Activated CD8-positive, alpha-beta T cell treated with anti-CD3 and anti-CD28 coated beads, Interleukin-2, amount 10 ng/mL, durations not matched to agents 7 days and 5 days (primary cell): ENCODE results near the gene VAT1L. TPM values are rescaled to one million over a fixed set of nuclear protein-coding genes. Genes with fewer than 3 reads are reported as not detected.

ENCODE experiments used
- ATAC-seq: fragments of 150-1000 bp; cut with Tn5 transposase; one replicate; pipeline ENCODE4 v1.10.0; 2021; ENCODE audit warnings: moderate library complexity
- CTCF ChIA-PET: fragments of 350-600 bp; sonication (Branson Sonifier 250); formaldehyde crosslinking; loops from one replicate; lab custom pipeline; 2021; ENCODE audit warnings: antibody characterized with exemption; lab: Charles Lee
- POLR2A ChIA-PET: fragments of 350-600 bp; sonication (Branson Sonifier 250); formaldehyde crosslinking; loops from one replicate; lab custom pipeline; 2021; ENCODE audit warnings: antibody characterized with exemption; lab: Charles Lee
- DNase-seq: peaks from one replicate; pipeline ENCODE4 v3.0.0-alpha.2; 2020
- H3K27ac Mint-ChIP-seq: one replicate; pipeline ENCODE4 v1.8.0; 2021; ENCODE audit warnings: mild to moderate bottlenecking, mixed read lengths
- H3K27me3 Mint-ChIP-seq: one replicate; pipeline ENCODE4 v1.8.0; 2021; ENCODE audit warnings: low read depth, mixed read lengths
- H3K36me3 Mint-ChIP-seq: one replicate; pipeline ENCODE4 v1.8.0; 2021; ENCODE audit warnings: low read depth, mixed read lengths
- H3K4me1 Mint-ChIP-seq: one replicate; pipeline ENCODE4 v1.8.0; 2021; ENCODE audit warnings: low read depth, mixed read lengths
- H3K4me3 Mint-ChIP-seq: one replicate; pipeline ENCODE4 v1.8.0; 2021; ENCODE audit warnings: mild to moderate bottlenecking, mixed read lengths
- H3K9me3 Mint-ChIP-seq: one replicate; pipeline ENCODE4 v1.8.0; 2022; ENCODE audit warnings: mixed read lengths; ENCODE audit not compliant: insufficient read depth
- total RNA-seq, 2 experiments: library from RNA; stranded (reverse); gene quantifications; one replicate each; pipeline ENCODE4 v1.2.3, GENCODE V29; 2021

VAT1L gene
- total RNA-seq, 2 experiments from 2014 or later = not detected

DNA sequence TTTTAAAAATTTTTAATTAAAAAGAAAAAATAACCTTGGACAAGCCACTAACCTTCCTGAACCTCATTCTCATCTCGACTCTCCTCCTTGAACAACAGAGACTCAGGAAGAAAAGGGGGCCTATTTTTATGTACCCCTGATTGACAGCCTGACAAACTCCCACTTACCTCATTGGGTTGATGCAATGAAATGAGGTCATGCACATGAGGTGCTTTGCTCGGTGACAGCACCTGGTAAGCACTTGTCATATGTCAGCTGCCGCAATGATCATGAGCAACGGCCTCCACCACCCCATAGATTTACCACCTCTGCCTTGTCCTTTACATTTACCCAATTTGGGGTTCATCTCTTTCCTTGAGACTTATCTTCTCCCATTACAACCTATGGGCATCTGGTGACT, 167.9 kb downstream of the VAT1L start:
- H3K27me3 Mint-ChIP-seq = peaks cover 2% of the 10 kb centered on the region
- no peak for DNase-seq
- H3K36me3 Mint-ChIP-seq = no peaks in the 10 kb centered on the region
- H3K4me1 Mint-ChIP-seq = no peaks in the 10 kb centered on the region
- CTCF ChIA-PET = no interaction called here
- POLR2A ChIA-PET = no interaction called here
- H3K4me3 Mint-ChIP-seq = no peak overlapping the region
- ATAC-seq = no peak
- H3K27ac Mint-ChIP-seq = no peak overlapping the region
- no peaks in the 10 kb centered on the region for H3K9me3 Mint-ChIP-seq

DNA sequence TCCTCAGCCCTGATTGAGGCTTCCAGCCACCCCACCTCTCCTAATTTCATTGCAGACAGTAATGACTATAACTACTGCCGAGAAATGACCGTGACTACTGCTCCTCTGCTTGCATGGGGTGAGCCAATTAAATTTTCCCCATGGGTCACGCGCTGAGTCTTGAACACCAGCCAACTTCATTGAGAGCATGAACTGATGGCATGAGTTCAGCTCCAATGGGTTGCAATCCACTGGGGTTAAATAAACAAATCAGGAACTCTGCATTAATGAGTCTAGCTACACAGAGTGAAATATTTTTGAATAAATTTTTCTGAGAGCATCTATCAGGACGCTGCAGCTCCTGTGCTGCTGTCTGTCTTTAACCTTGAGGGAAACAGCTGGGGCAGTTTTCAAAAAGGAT, 172.4 kb downstream of the VAT1L start:
- ATAC-seq = no peak
- Mint-ChIP-seq H3K9me3 (no peaks in the 10 kb centered on the region), H3K27ac (no peak overlapping the region), H3K4me1 (no peaks in the 10 kb centered on the region), H3K4me3 (no peak overlapping the region), H3K36me3 (no peaks in the 10 kb centered on the region), H3K27me3 (peaks cover 2% of the 10 kb centered on the region)
- DNase-seq = no peak
- ChIA-PET CTCF (no interaction called here), POLR2A (no interaction called here)

DNA sequence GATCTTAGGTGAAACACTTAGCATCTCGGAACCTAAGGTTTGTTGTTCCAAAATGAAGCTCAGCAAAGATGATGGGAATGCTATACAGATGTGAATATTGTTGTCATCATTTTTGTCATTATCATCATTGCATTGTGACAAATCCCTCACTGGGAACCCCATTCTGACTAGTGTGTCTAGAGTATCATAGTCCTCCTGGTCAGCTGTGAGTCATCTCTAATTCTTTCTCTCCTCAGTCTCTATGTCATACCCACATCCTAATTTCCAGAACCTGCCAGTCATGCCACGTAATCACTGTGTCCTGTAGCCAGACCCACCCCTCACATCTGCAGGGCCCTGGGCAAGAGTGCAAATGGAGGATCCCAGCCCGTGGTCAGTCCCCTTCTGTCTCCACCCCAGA, 173.4 kb downstream of the VAT1L start:
- Mint-ChIP-seq H3K9me3 (no peaks in the 10 kb centered on the region), H3K4me1 (no peaks in the 10 kb centered on the region), H3K4me3 (no peak overlapping the region), H3K36me3 (no peaks in the 10 kb centered on the region), H3K27me3 (peaks cover 7% of the 10 kb centered on the region), H3K27ac (no peak overlapping the region)
- ATAC-seq (no peak), DNase-seq (no peak)
- POLR2A ChIA-PET = no interaction called here
- CTCF ChIA-PET = no interaction called here

DNA sequence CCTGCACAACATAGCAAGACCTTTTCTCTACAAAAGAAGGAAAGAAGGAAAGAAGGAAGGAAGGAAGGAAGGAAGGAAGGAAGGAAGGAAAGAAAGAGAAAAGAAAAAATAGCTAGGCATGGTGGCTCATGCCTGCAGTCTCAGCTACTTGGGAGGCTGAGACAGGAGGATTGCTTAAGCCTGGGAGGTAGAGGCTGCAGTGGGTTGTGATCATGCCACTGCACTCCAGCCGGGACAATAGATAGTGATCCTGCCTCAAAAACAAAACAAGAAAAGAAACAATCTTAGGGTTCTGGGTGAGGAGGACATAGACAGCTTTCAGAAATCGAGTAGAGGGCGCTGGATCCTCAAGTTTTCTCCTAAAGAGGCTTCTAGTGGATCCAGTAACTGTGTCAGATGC, 174.3 kb downstream of the VAT1L start:
- Mint-ChIP-seq H3K27me3 (peaks cover 7% of the 10 kb centered on the region), H3K4me3 (no peak overlapping the region)
- CTCF ChIA-PET = no interaction called here

DNA sequence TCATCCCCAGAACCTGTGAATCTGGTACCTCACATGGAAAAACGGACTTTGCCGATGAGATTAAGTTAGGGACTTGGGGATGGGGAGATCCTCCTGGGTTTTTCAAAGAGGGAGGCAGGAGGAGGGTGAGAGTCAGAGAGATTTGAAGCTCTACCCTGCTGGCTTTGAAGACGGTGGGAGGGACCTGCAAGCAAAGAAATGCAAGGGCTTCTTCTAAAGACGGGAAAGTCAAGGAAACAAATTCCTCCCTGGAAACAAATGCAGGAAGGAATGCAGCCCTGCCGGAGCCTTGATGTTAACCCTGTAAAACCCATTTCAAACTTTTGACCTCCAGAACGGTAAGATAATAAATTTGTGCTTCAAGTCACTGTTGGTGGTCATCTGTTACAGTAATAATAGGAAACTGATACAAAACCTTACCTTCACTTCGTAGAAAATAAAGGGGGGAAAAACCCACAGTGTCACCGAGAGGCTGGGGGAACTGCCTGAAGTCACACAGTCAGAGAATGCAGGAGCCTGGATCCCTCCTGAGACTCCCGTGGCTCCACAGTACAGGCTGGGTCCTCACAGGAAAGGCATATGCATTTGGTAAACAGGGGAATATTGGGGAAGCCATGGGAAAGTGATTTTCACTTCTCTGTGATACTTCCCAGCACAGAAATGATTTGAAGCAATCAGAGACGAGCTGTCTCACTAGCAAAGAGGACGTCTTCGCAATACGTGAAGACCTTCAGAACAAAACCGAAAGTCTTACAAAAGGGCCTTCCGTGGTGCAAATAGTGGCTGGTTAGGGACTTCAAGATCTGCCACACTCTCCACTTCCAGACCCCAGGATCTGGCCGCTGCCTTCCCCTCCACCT, 175.1 kb downstream of the VAT1L start:
- Mint-ChIP-seq H3K27me3 (peaks cover 5% of the 10 kb centered on the region), H3K36me3 (no peaks in the 10 kb centered on the region), H3K27ac (no peak overlapping the region), H3K9me3 (no peaks in the 10 kb centered on the region), H3K4me3 (no peak overlapping the region), H3K4me1 (no peaks in the 10 kb centered on the region)
- ATAC-seq (no peak), DNase-seq (no peak)
- ChIA-PET POLR2A (no interaction called here), CTCF (interaction anchor here (1.2 kb wide), 1 partner anchor 287 kb away, joined by 3 read pairs; no protein-coding TSS in a partner anchor)

More for the DNA sequence above, 174.3 kb downstream of the VAT1L start:
- Mint-ChIP-seq H3K4me1 (no peaks in the 10 kb centered on the region), H3K27ac (no peak overlapping the region), H3K36me3 (no peaks in the 10 kb centered on the region), H3K9me3 (no peaks in the 10 kb centered on the region)
- ATAC-seq (no peak), DNase-seq (no peak)
- POLR2A ChIA-PET = no interaction called here

DNA sequence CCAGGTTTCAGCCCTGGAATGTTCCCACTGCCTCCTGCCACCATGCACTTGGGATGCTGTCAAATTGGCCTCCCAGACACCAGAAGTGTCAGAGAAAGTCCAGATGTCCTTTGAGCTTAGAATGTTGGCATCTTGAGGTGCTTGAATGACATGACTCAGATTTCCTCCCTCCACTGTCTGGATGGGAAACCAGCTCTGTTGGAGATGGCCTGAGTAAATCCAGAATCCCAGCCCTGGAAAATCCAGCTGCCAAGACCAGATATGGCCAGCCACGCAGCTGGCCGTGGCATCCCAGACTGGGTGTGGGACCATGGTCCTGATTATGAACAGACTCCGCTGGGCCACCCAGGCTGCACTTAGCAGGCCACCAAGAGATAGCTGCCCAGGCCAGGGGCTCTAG, 177.0 kb downstream of the VAT1L start:
- ATAC-seq (no peak), DNase-seq (no peak)
- H3K4me1 Mint-ChIP-seq = no peaks in the 10 kb centered on the region
- H3K9me3 Mint-ChIP-seq = no peaks in the 10 kb centered on the region
- H3K36me3 Mint-ChIP-seq = no peaks in the 10 kb centered on the region
- CTCF ChIA-PET = interaction anchor here (0.7 kb wide), 1 partner anchor 32 kb away, joined by 3 read pairs; no protein-coding TSS in a partner anchor
- H3K27me3 Mint-ChIP-seq = peaks cover 5% of the 10 kb centered on the region
- no peak overlapping the region for H3K4me3 Mint-ChIP-seq
- POLR2A ChIA-PET = no interaction called here
- H3K27ac Mint-ChIP-seq = no peak overlapping the region

DNA sequence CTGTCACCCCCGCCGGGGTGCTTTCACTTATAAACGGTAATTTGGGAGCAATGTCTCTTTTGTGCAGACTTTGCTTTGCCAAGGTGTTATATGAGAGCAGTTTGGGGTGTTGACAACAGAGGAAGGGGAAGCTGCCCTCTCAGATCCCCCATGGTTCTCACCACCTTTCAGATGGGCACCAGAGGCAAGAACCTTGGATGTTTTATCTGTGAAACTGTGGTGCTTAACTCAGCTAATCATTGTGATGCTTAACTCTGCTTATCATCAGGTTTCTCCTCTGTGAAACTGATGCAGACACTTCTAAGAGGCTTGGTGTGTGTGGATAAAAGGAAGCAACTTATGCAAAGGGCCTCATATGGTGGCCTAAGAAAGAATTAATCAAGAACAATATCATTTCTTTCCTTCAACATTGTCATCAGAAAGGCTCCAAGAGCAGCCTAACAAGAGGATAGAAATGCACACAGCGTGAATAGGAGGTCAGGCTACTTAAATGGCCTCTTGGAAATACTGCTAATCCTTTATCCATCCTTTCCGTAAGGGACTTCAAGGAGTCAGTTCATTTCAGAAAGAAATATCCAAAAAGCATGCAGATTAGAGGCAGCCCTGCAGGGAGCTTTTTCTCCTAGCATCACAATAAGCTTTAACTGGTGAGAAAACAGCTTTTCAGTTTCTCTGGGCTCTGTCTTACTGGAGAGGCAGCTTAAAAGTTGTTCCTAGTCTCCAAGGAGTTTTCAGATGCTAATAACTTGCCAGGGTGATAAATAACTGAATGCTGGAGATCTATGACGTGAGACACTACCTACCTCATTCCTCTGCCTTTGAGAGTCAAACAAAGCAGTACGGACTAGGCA, 178.9 kb downstream of the VAT1L start:
- Mint-ChIP-seq H3K4me1 (no peaks in the 10 kb centered on the region), H3K9me3 (no peaks in the 10 kb centered on the region), H3K27me3 (peaks cover 5% of the 10 kb centered on the region), H3K4me3 (no peak overlapping the region), H3K27ac (no peak overlapping the region), H3K36me3 (no peaks in the 10 kb centered on the region)
- ChIA-PET CTCF (interaction anchor here (1.0 to 1.4 kb wide), 2 partner anchors 36 to 382 kb away, joined by 3 read pairs; no protein-coding TSS in a partner anchor), POLR2A (no interaction called here)
- ATAC-seq = no peak
- DNase-seq = no peak

DNA sequence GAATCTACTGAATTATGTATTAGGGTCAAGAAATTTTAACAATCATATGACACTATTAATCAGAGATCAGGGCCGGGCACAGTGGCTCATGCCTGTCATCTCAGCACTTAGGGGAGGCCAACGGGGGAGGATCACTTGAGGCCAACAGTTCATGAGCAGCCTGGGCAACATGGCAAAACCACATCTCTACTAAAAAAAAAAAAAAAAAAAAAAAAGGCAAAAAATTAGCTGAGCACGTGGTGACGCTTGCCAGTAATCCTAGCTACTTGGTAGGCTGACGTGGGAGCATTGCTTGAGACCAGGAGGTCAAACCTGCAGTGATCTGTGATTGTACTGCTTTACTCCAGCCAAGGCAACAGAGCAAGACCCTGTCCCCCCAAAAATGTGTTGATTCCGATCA, 181.5 kb downstream of the VAT1L start:
- no peak for ATAC-seq
- POLR2A ChIA-PET = no interaction called here

DNA sequence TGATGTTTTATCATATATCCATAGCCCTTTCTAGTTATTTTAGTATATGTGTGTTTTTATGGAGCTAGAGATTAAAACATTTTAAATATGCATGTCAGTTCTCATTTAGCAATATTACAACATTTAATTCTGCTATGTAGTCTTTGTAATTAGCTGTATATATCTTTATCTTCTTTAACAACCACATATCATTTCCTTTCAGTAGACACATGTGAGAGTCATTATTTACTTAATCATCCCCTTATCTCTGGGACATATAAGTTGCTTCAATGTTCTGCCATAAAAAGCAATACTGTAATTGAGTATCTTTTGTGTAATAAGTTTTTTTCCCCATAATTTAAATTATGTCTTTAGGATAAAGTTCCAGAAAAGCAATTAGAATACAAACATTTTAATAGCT, 182.0 kb downstream of the VAT1L start:
- Mint-ChIP-seq H3K27me3 (peaks cover 5% of the 10 kb centered on the region), H3K27ac (no peak overlapping the region), H3K4me1 (no peaks in the 10 kb centered on the region), H3K36me3 (no peaks in the 10 kb centered on the region), H3K4me3 (no peak overlapping the region), H3K9me3 (no peaks in the 10 kb centered on the region)
- no peak for DNase-seq
- CTCF ChIA-PET = interaction anchor here (1.1 to 2.2 kb wide), 5 partner anchors 17 to 295 kb away, joined by 4 to 7 read pairs (median 5); no protein-coding TSS in a partner anchor
- no peak for ATAC-seq
- POLR2A ChIA-PET = no interaction called here

More for the DNA sequence above, 181.5 kb downstream of the VAT1L start:
- no peak overlapping the region for H3K27ac Mint-ChIP-seq
- peaks cover 5% of the 10 kb centered on the region for H3K27me3 Mint-ChIP-seq
- H3K4me3 Mint-ChIP-seq = no peak overlapping the region
- no peaks in the 10 kb centered on the region for H3K4me1 Mint-ChIP-seq
- no peaks in the 10 kb centered on the region for H3K36me3 Mint-ChIP-seq
- no peak for DNase-seq
- H3K9me3 Mint-ChIP-seq = no peaks in the 10 kb centered on the region
- CTCF ChIA-PET = interaction anchor here (1.1 to 2.2 kb wide), 4 partner anchors 17 to 295 kb away, joined by 4 to 7 read pairs (median 4); no protein-coding TSS in a partner anchor

DNA sequence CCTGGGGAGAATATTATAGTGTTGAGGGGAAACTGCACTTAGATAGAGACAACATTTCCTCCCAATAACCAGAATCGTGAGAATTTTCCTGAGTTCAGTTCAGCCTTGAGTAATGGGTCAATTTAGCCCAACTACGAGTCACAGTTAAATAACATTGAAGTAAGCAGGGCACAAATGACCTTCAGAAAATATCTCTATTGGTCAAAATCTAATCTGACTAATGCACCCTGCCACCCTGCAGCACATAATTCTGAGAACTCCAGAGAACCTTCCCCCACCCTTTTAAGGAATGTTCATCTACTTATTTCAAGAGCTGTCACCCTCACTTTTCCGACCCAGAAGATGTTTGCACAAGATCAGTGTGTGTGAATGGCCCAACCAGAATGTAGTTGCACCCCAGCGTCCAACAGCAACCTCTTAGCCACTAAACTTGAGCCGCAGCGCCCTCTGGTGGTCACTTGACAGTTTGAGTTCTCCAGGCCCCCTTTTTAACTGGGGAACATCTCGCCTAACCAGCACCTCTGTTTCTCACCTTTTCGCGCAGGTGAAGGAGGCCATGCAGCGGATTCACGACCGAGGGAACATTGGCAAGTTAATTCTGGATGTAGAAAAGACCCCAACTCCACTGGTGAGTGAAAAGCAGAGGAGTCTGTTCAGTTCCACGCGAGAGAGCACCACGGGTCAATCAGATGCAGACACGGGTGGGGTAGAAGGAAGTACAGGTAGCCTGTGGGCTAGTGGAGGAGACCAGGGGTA, 183.1 kb downstream of the VAT1L start:
- CTCF ChIA-PET = interaction anchor here (1.3 to 1.7 kb wide), 2 partner anchors 294 to 296 kb away, joined by 5 to 7 read pairs; no protein-coding TSS in a partner anchor
- Mint-ChIP-seq H3K27ac (no peak overlapping the region), H3K36me3 (no peaks in the 10 kb centered on the region), H3K27me3 (peaks cover 2% of the 10 kb centered on the region), H3K9me3 (no peaks in the 10 kb centered on the region), H3K4me3 (no peak overlapping the region), H3K4me1 (no peaks in the 10 kb centered on the region)
- peak; percentile 44 for ATAC-seq
- DNase-seq = peak; percentile 80
- POLR2A ChIA-PET = no interaction called here

DNA sequence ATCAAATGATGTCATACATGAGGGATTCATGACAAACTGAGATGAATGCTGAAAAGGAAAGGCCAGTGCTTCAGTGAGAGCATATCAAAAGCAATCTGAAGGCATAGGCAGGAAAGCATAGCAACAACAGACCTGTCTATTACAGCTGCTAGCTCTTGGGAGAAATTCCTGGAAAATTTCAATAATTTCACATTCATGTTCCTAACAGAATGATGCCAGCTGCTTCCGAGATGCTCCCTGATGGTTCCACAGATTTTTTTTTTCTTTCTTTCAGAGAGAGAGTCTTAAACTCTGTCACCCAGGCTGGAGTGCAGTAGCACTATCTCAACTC, 183.7 kb downstream of the VAT1L start:
- no peak for DNase-seq
- H3K27ac Mint-ChIP-seq = no peak overlapping the region
- H3K36me3 Mint-ChIP-seq = no peaks in the 10 kb centered on the region
- CTCF ChIA-PET = no interaction called here
- no peak for ATAC-seq
- POLR2A ChIA-PET = no interaction called here
- H3K27me3 Mint-ChIP-seq = no peaks in the 10 kb centered on the region
- H3K9me3 Mint-ChIP-seq = no peaks in the 10 kb centered on the region
- H3K4me3 Mint-ChIP-seq = no peak overlapping the region
- no peaks in the 10 kb centered on the region for H3K4me1 Mint-ChIP-seq
